OCI-LY7 (cell line): Measurements from ENCODE around the gene SLC45A3. TPM values are rescaled to one million over a fixed set of nuclear protein-coding genes. Genes with fewer than 3 reads are reported as not detected.

Experiments used
- BruUV-seq: library from RNA; stranded (reverse); fragments of 400-500 nt; replicated peaks from 2 replicates; lab custom pipeline; 2021; lab: Mats Ljungman, UMichigan
- CTCF ChIA-PET: fragments of 300-600 bp; sonication (Branson Sonifier 250); formaldehyde crosslinking; loops from one replicate; lab custom pipeline; 2022; ENCODE audit warnings: antibody characterized with exemption; ENCODE audit not compliant: unreplicated experiment; lab: Charles Lee
- POLR2A ChIA-PET: fragments of 300-600 bp; sonication (Branson Sonifier 250); formaldehyde crosslinking; loops from one replicate; lab custom pipeline; 2022; ENCODE audit warnings: antibody characterized with exemption; lab: Charles Lee
- DNase-seq: peaks from one replicate; pipeline ENCODE4 v3.0.0-alpha.2; 2015; ENCODE audit warnings: low spot score
- H2AFZ ChIP-seq: fragments of 200-600 bp; sonication (generic), shearing (Covaris generic); 2 replicates; pipeline ENCODE4 v1.6.1; 2014; ENCODE audit warnings: mild to moderate bottlenecking, antibody characterized with exemption, low read length, moderate library complexity
- H3K27ac ChIP-seq: fragments of 200-600 bp; sonication (generic); 2 replicates; pipeline ENCODE4 v1.5.1; 2014; ENCODE audit warnings: mixed run types, low read depth, mild to moderate bottlenecking, moderate library complexity, low read length, inconsistent platforms; ENCODE audit not compliant: poor library complexity, severe bottlenecking
- H3K36me3 ChIP-seq: fragments of 200-600 bp; sonication (generic); 2 replicates; pipeline ENCODE4 v1.6.1; 2014; ENCODE audit warnings: mild to moderate bottlenecking, antibody characterized with exemption, low read length, moderate library complexity, mixed read lengths; ENCODE audit not compliant: insufficient read depth
- H3K4me1 ChIP-seq: fragments of 200-600 bp; sonication (generic); 2 replicates; pipeline ENCODE4 v1.5.1; 2014; ENCODE audit warnings: mild to moderate bottlenecking, low read length; ENCODE audit not compliant: insufficient read depth, poor library complexity, severe bottlenecking
- H3K4me2 ChIP-seq: fragments of 200-600 bp; sonication (generic); 2 replicates; pipeline ENCODE4 v1.6.1; 2014; ENCODE audit warnings: mild to moderate bottlenecking, low read length
- H3K4me3 ChIP-seq: fragments of 200-600 bp; sonication (generic); 2 replicates; pipeline ENCODE4 v1.5.1; 2014; ENCODE audit warnings: mild to moderate bottlenecking, low read depth, low read length; ENCODE audit not compliant: poor library complexity, severe bottlenecking
- H3K79me2 ChIP-seq: fragments of 200-600 bp; sonication (generic); 2 replicates; pipeline ENCODE4 v1.6.1; 2016; ENCODE audit warnings: low read depth, mild to moderate bottlenecking, low read length, moderate library complexity, mixed read lengths; ENCODE audit not compliant: insufficient read depth
- H3K9me2 ChIP-seq: fragments of 200-600 bp; sonication (generic); 2 replicates; pipeline ENCODE4 v1.6.1; 2016; ENCODE audit warnings: mild to moderate bottlenecking, low read length, mixed read lengths; ENCODE audit not compliant: insufficient read depth
- H3K9me3 ChIP-seq: fragments of 200-600 bp; sonication (generic); 2 replicates; pipeline ENCODE4 v1.6.1; 2014; ENCODE audit warnings: mild to moderate bottlenecking, mixed run types, low read length, mixed read lengths
- H4K20me1 ChIP-seq: fragments of 200-600 bp; sonication (generic); 2 replicates; pipeline ENCODE4 v1.6.1; 2014; ENCODE audit warnings: mild to moderate bottlenecking, antibody characterized with exemption, low read length, moderate library complexity, mixed read lengths; ENCODE audit not compliant: insufficient read depth
- EZH2phosphoT487 ChIP-seq: fragments of 200-600 bp; sonication (generic); IDR thresholded peaks from 2 replicates; pipeline ENCODE4 v1.6.1; 2018; ENCODE audit warnings: low read depth, borderline replicate concordance, mild to moderate bottlenecking, mixed run types, antibody characterized with exemption, low read length, moderate library complexity, mixed read lengths
- intact Hi-C: fragments of 100-400 bp; cut with micrococcal nuclease; formaldehyde crosslinking; loops from one replicate; pipeline ENCODE4 v1.10.0; 2022; ENCODE audit not compliant: unreplicated experiment
- total RNA-seq, 2 experiments: library from RNA; depleted of rRNA in 1 of 2; stranded (reverse); fragments of >200 nt in 1 of 2; shearing (Covaris generic) in 1 of 2; gene quantifications; 2 replicates each; pipeline ENCODE4 v1.2.3, GENCODE V29; 2014 to 2022
- TF ChIP-seq, protein P1 (sequence below): fragments of 200-600 bp; sonication (generic); conservative IDR thresholded peaks from 2 replicates; pipeline ENCODE4 v1.5.1; 2014; ENCODE audit warnings: mild to moderate bottlenecking, antibody characterized with exemption, low read length, moderate library complexity, mixed read lengths

Gene SLC45A3
- total RNA-seq, 2 experiments from 2014 or later, result 2.4 to 5.3 TPM

DNA sequence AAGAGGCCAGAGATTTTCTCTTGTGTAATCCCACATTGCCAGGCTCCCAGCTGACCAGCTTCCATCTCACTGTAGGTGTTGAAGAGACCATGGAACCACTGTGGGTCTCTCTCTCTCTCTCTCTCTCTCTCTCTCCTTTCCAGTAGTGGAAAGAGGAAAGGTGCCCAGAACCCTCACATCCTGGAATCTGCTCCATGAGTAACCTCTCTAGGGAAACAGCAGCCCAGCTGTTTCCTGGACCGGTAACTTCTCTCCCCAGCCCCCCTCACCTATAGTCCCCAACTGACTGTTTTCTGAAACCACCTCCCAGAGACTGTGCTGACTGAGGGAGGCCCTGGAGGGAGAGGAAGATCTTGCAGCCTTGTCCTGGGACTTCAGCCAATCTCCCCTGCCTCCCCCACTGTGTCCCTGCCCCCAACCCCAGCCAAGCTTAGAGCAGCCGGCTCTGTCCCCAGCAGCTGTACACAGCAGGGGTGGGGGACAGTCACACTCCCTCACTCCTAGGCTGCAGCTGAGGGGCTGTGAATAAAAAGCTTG is 20.6 kb upstream of the SLC45A3 start:
- Histone ChIP-seq H3K27ac (no peak overlapping the region), H3K4me3 (no peak overlapping the region), H3K79me2 (no peaks in the 10 kb centered on the region), H3K4me1 (no peaks in the 10 kb centered on the region), H3K4me2 (no peak overlapping the region), H3K9me3 (no peaks in the 10 kb centered on the region), H3K36me3 (peaks cover 38% of the 10 kb centered on the region), H4K20me1 (no peaks in the 10 kb centered on the region), H3K9me2 (no peaks in the 10 kb centered on the region), H2AFZ (no peak overlapping the region)
- no TSS peak for BruUV-seq
- ChIA-PET CTCF (interaction anchor here (0.6 kb wide), 1 partner anchor 73 kb away, joined by 4 read pairs; no protein-coding TSS in a partner anchor), POLR2A (interaction anchor here (0.9 to 1.6 kb wide), 3 partner anchors 9 to 69 kb away, joined by 3 to 4 read pairs (median 3); partner anchors contain the start of gene ELK4)
- no peak for TF ChIP-seq EZH2phosphoT487
- TF ChIP-seq, protein P1, sequence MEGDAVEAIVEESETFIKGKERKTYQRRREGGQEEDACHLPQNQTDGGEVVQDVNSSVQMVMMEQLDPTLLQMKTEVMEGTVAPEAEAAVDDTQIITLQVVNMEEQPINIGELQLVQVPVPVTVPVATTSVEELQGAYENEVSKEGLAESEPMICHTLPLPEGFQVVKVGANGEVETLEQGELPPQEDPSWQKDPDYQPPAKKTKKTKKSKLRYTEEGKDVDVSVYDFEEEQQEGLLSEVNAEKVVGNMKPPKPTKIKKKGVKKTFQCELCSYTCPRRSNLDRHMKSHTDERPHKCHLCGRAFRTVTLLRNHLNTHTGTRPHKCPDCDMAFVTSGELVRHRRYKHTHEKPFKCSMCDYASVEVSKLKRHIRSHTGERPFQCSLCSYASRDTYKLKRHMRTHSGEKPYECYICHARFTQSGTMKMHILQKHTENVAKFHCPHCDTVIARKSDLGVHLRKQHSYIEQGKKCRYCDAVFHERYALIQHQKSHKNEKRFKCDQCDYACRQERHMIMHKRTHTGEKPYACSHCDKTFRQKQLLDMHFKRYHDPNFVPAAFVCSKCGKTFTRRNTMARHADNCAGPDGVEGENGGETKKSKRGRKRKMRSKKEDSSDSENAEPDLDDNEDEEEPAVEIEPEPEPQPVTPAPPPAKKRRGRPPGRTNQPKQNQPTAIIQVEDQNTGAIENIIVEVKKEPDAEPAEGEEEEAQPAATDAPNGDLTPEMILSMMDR, result no peak
- intact Hi-C loops, result no loop called here
- no peak for DNase-seq

DNA sequence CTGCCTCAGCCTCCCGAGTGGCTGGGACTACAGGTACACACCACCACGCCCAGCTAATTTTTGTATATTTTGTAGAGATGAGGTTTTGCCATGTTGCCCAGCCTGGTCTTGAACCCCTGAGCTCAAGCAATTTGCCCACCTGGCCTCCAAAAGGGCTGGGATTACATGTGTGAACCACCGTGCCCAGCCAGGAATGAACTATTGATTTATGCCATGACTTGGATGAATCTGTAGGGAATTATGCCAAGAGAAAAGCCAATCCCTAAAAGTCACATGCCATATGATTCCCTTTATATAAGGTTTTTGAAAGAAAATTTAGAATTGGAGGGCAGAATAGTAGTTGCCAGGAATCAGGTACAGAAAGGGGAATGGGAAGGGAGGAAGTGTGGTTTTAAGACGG is 19.1 kb upstream of the SLC45A3 start:
- ChIA-PET POLR2A (interaction anchor here (0.5 to 1.1 kb wide), 3 partner anchors 14 to 428 kb away, joined by 3 to 6 read pairs (median 3); no protein-coding TSS in a partner anchor), CTCF (no interaction called here)
- no peak overlapping the region for H3K4me3 ChIP-seq
- H3K4me1 ChIP-seq, result no peaks in the 10 kb centered on the region
- H3K27ac ChIP-seq, result no peak overlapping the region
- no peaks in the 10 kb centered on the region for H3K9me2 ChIP-seq
- no peaks in the 10 kb centered on the region for H4K20me1 ChIP-seq
- DNase-seq, result no peak
- intact Hi-C loops, result no loop called here
- H3K36me3 ChIP-seq, result peaks cover 29% of the 10 kb centered on the region; the same call in 1 of the 2 replicates
- TF ChIP-seq, protein P1, result no peak
- TF ChIP-seq EZH2phosphoT487, result no peak
- H3K9me3 ChIP-seq, result no peaks in the 10 kb centered on the region
- no peak overlapping the region for H3K4me2 ChIP-seq
- BruUV-seq, result no TSS peak
- no peak overlapping the region for H2AFZ ChIP-seq
- no peaks in the 10 kb centered on the region for H3K79me2 ChIP-seq

DNA sequence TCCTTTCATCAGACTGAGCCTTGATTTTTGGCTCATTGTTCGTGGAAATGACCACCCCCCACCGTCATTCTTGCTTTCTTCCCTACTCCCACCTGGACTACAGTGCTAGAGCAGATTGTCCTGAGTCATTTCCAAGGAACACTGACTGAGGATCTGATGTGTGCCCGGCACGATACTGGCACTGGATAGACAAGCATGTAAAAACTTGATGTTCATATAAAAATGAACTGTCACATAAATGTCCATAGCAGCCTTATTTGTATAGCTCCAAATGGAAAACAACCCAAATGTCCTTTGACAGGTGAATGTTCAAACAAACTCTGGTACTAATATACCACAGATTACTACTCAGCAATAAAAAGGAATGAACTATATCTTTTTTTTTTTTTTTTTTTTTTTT is 18.6 kb upstream of the SLC45A3 start:
- no peaks in the 10 kb centered on the region for H3K79me2 ChIP-seq
- ChIA-PET CTCF (no interaction called here), POLR2A (interaction anchor here (0.5 to 1.1 kb wide), 3 partner anchors 14 to 428 kb away, joined by 3 to 6 read pairs (median 3); no protein-coding TSS in a partner anchor)
- no peaks in the 10 kb centered on the region for H3K9me3 ChIP-seq
- TF ChIP-seq EZH2phosphoT487, result no peak
- TF ChIP-seq, protein P1, result no peak
- DNase-seq, result no peak
- no peaks in the 10 kb centered on the region for H3K4me1 ChIP-seq
- H3K4me3 ChIP-seq, result no peak overlapping the region
- no peaks in the 10 kb centered on the region for H3K9me2 ChIP-seq
- BruUV-seq, result no TSS peak
- peaks cover 24% of the 10 kb centered on the region; the same call in 1 of the 2 replicates for H3K36me3 ChIP-seq
- no peaks in the 10 kb centered on the region for H4K20me1 ChIP-seq
- H2AFZ ChIP-seq, result no peak overlapping the region
- intact Hi-C loops, result no loop called here
- H3K27ac ChIP-seq, result no peak overlapping the region
- H3K4me2 ChIP-seq, result no peak overlapping the region
